Mesothelial cell of epicardium (in vitro differentiated cells): ENCODE results near the gene TDRD9. TPM values are rescaled to one million over a fixed set of nuclear protein-coding genes. Genes with fewer than 3 reads are reported as not detected.

Experiments
- DNase-seq, 2 experiments: peaks; one replicate each; pipeline ENCODE4 v3.0.0; 2021; ENCODE audit warnings: low spot score in 2 of 2; ENCODE audit not compliant: unreplicated experiment in 2 of 2
- H3K27ac Mint-ChIP-seq: 2 replicates; pipeline ENCODE4 v1.8.0; 2021; ENCODE audit warnings: mixed read lengths
- H3K27me3 Mint-ChIP-seq: 2 replicates; pipeline ENCODE4 v1.8.0; 2021; ENCODE audit warnings: low read depth, mixed read lengths
- H3K36me3 Mint-ChIP-seq: 2 replicates; pipeline ENCODE4 v1.8.0; 2021; ENCODE audit warnings: mixed read lengths
- H3K4me1 Mint-ChIP-seq: 2 replicates; pipeline ENCODE4 v1.8.0; 2021; ENCODE audit warnings: mixed read lengths
- H3K4me3 Mint-ChIP-seq: 2 replicates; pipeline ENCODE4 v1.8.0; 2021; ENCODE audit warnings: mild to moderate bottlenecking, moderate library complexity, mixed read lengths
- H3K9me3 Mint-ChIP-seq: 2 replicates; pipeline ENCODE4 v1.8.0; 2021; ENCODE audit warnings: mixed read lengths
- CTCF ChIP-seq: fragments of 200-600 bp; sonication (generic); IDR thresholded peaks from one replicate; pipeline ENCODE4 v1.5.0; 2021; ENCODE audit warnings: antibody characterized with exemption; ENCODE audit not compliant: unreplicated experiment
- total RNA-seq: library from RNA; stranded (reverse); gene quantifications from 3 replicates; pipeline ENCODE4 v1.2.1, GENCODE V29; 2021

The TDRD9 gene
- total RNA-seq, 1 donor from 2014 or later = not detected

DNA sequence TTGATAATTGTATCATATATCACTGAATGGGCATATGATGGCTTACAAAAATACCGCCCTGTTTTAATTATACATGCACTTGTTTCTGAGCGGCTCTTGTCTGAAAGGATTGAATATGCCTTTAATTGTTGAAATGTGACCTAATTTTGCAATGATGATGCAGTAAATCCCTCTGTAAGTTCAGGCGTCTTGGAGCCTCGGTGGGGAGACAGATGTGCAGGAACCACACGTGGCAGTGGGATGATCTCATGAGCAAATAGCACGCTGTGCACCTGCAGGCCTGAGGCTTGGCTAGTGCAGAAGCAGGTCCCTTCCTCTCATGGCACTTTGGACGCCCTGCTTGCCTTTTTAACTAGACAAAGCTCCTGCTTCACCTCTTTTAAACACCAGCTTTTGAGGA is 108.0 kb downstream of the TDRD9 start:
- Mint-ChIP-seq H3K4me1 (peaks cover 4% of the 10 kb centered on the region), H3K27me3 (peaks cover 43% of the 10 kb centered on the region), H3K36me3 (no peaks in the 10 kb centered on the region), H3K27ac (no peak overlapping the region), H3K4me3 (no peak overlapping the region), H3K9me3 (no peaks in the 10 kb centered on the region)
- TF ChIP-seq CTCF = no peak
- no peak for DNase-seq

DNA sequence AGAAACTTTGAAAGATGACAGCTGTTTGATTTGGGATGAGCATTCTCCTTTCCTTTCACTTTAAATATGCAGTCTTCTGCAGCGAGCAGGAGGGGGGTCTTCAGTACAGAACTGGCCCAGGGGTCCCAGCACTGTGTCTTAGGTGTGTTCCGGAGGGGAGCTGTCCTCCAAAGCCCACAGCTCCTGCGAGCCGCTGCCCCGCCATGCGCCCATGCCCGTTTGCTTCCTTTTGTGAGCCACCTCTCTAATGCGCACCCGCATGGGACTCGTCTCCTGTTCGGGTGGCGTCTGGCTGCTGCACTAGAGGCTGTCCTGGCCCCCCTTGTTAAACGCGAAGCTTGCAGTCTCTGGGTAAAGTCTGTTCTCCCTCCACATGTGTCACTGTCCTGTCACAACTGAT is 108.8 kb downstream of the TDRD9 start:
- Mint-ChIP-seq H3K27me3 (peaks cover 48% of the 10 kb centered on the region), H3K36me3 (no peaks in the 10 kb centered on the region), H3K9me3 (no peaks in the 10 kb centered on the region)

DNA sequence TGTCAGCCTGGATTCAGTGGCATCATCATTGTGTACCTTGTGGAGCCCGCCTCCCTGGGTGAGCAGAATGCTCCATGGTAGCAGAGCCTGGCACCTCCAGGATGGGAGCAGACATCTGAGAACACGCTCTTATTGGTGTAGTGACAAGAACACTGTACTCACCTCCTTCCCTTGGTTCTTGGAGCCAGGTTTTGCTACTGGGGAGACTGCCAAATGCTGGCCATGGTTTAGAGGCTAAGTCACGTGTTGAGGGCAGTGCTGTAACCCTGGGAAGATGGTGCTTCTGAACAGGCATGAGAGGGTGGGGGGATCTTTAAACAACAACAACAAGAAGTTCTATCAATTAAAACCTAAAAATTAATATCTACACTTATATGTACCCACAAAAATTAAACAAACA is 109.6 kb downstream of the TDRD9 start:
- H3K4me1 Mint-ChIP-seq = peaks cover 4% of the 10 kb centered on the region
- no peak for DNase-seq

More for the DNA sequence above, 108.8 kb downstream of the TDRD9 start:
- no peak for TF ChIP-seq CTCF
- H3K4me3 Mint-ChIP-seq = no peak overlapping the region
- peaks cover 4% of the 10 kb centered on the region for H3K4me1 Mint-ChIP-seq
- no peak overlapping the region for H3K27ac Mint-ChIP-seq
- no peak for DNase-seq

DNA sequence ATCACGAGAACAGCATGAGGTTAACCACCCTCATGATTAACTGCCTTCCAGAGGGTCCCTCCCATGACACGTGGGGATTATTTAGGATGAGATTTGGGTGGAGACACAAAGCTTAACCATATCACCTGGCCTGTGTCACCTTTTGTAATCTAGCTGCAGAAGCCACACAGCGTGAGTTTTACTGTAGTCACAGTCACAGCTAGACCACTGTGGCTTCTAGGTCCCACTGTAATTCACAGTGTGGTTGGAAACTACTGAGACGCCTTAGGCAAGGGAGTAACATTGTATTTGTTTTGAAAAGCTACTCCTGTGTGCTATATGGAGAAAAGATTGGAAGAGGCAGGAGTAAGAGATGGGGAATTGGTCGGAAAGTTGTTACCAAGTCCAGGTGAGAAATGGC is 111.0 kb downstream of the TDRD9 start:
- peaks cover 4% of the 10 kb centered on the region for H3K4me1 Mint-ChIP-seq
- H3K9me3 Mint-ChIP-seq = no peaks in the 10 kb centered on the region
- no peak for TF ChIP-seq CTCF
- H3K36me3 Mint-ChIP-seq = no peaks in the 10 kb centered on the region
- H3K27ac Mint-ChIP-seq = no peak overlapping the region
- no peak for DNase-seq
- H3K27me3 Mint-ChIP-seq = peaks cover 41% of the 10 kb centered on the region
- H3K4me3 Mint-ChIP-seq = no peak overlapping the region

More for the DNA sequence above, 109.6 kb downstream of the TDRD9 start:
- Mint-ChIP-seq H3K36me3 (no peaks in the 10 kb centered on the region), H3K27ac (no peak overlapping the region), H3K4me3 (no peak overlapping the region), H3K9me3 (no peaks in the 10 kb centered on the region), H3K27me3 (peaks cover 50% of the 10 kb centered on the region)
- no peak for TF ChIP-seq CTCF

DNA sequence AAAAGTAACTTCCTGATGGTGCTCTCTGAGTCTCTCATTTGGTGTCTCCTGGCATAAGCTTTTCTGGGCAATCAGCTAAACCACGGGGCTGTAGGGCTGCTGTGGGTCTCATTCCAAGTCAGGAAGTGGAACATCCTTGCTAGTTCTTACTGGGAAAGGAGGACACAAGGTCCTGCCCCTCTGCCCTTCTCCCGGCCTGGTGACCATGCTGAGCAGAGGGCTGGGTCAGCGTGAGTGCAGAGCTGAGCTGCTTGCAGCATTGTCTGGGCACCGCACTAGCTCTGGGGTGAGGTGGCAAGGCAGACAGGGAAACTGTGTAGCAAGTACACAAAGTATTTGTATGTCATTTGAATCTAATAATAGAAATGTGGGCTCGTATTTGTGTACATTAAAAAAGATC is 112.3 kb downstream of the TDRD9 start:
- Mint-ChIP-seq H3K4me1 (peaks cover under 1% of the 10 kb centered on the region), H3K9me3 (no peaks in the 10 kb centered on the region), H3K36me3 (no peaks in the 10 kb centered on the region), H3K4me3 (no peak overlapping the region), H3K27ac (no peak overlapping the region), H3K27me3 (peaks cover 38% of the 10 kb centered on the region)
- no peak for TF ChIP-seq CTCF
- DNase-seq = no peak
